GM23248 (cell line): ENCODE measurements around the gene CDKN2B.

ENCODE experiments used
- EZH2 ChIP-seq: fragments of 200-600 bp; sonication (generic); IDR thresholded peaks from 2 replicates; pipeline ENCODE4 v1.6.1; 2018; ENCODE audit warnings: antibody characterized with exemption, mild to moderate bottlenecking; ENCODE audit not compliant: insufficient read depth, poor library complexity, severe bottlenecking
- EZH2phosphoT487 ChIP-seq: fragments of 200-600 bp; sonication (generic); IDR thresholded peaks from 2 replicates; pipeline ENCODE4 v1.6.1; 2018; ENCODE audit warnings: antibody characterized with exemption, moderate library complexity, mild to moderate bottlenecking, low read depth; ENCODE audit not compliant: insufficient read depth

- no peak for TF ChIP-seq EZH2
- no peak for TF ChIP-seq EZH2phosphoT487
Measured at GRCh38 chr9:21998026-21998425, 11.1 kb downstream of the CDKN2B start.
